Neuronal stem cell (in vitro differentiated cells): ENCODE results near the gene CALHM1.
A peak's percentile ranks its signal among the peaks of the same experiment; 100 is the strongest.

Experiments used
- DNase-seq: peaks from one replicate; pipeline ENCODE4 v3.0.0-alpha.2; 2013; ENCODE audit warnings: low spot score
- H2AFZ ChIP-seq: one replicate; pipeline ENCODE4 v1.6.1; 2013; ENCODE audit warnings: mild to moderate bottlenecking, low read length, inconsistent platforms
- H2AK5ac ChIP-seq: 2 replicates; pipeline ENCODE4 v1.6.1; 2013; ENCODE audit warnings: low read depth, mild to moderate bottlenecking, inconsistent platforms, low read length, moderate library complexity, mixed read lengths
- H2BK120ac ChIP-seq: 2 replicates; pipeline ENCODE4 v1.6.1; 2013; ENCODE audit warnings: low read depth, mild to moderate bottlenecking, inconsistent platforms, low read length, moderate library complexity, mixed read lengths
- H2BK12ac ChIP-seq: one replicate; pipeline ENCODE4 v1.6.1; 2013; ENCODE audit warnings: low read length, inconsistent platforms
- H2BK15ac ChIP-seq: 2 replicates; pipeline ENCODE4 v1.6.1; 2013; ENCODE audit warnings: mild to moderate bottlenecking, low read length, inconsistent platforms, mixed read lengths
- H2BK5ac ChIP-seq: one replicate; pipeline ENCODE4 v1.6.1; 2013; ENCODE audit warnings: inconsistent platforms, mild to moderate bottlenecking, low read length, moderate library complexity
- H3K14ac ChIP-seq: one replicate; pipeline ENCODE4 v1.6.1; 2013; ENCODE audit warnings: low read length, inconsistent platforms
- H3K18ac ChIP-seq: 2 replicates; pipeline ENCODE4 v1.6.1; 2013; ENCODE audit warnings: low read length, inconsistent platforms
- H3K23ac ChIP-seq: 2 replicates; pipeline ENCODE4 v1.6.1; 2013; ENCODE audit warnings: low read depth, mild to moderate bottlenecking, mixed read lengths, low read length, inconsistent platforms; ENCODE audit not compliant: poor library complexity
- H3K27ac ChIP-seq: replicated peaks from 3 replicates; pipeline ENCODE4 v1.5.1; 2013; ENCODE audit warnings: low read length, inconsistent platforms
- H3K27me3 ChIP-seq, 3 experiments: 2 replicates each; pipeline ENCODE4 v1.6.1; 2013; ENCODE audit warnings: low read length in 3 of 3, mild to moderate bottlenecking in 2 of 3, inconsistent platforms in 1 of 3, low read depth in 1 of 3, mixed read lengths in 1 of 3, moderate library complexity in 1 of 3; ENCODE audit not compliant: control insufficient read depth in 3 of 3, insufficient read depth in 3 of 3
- H3K36me3 ChIP-seq, 2 donors: replicated peaks in 1 of 2; 2 replicates each; pipeline ENCODE4 v1.6.1; 2013; ENCODE audit warnings: low read length in 2 of 2; ENCODE audit not compliant: control insufficient read depth in 2 of 2, insufficient read depth in 2 of 2
- H3K4ac ChIP-seq: 2 replicates; pipeline ENCODE4 v1.6.1; 2013; ENCODE audit warnings: inconsistent platforms, mild to moderate bottlenecking, low read length, moderate library complexity
- H3K4me1 ChIP-seq, 2 donors: 1 replicate in 1 of 2; 2 replicates in 1 of 2; pipeline ENCODE4 v1.6.1; 2013; ENCODE audit warnings: low read length in 2 of 2, low read depth in 1 of 2; ENCODE audit not compliant: control insufficient read depth in 2 of 2, insufficient read depth in 1 of 2
- H3K4me2 ChIP-seq: one replicate; pipeline ENCODE4 v1.6.1; 2013; ENCODE audit warnings: mild to moderate bottlenecking, low read length, inconsistent platforms; ENCODE audit not compliant: insufficient read depth, poor library complexity, severe bottlenecking
- H3K4me3 ChIP-seq, 2 donors: 2 replicates each; pipeline ENCODE4 v1.5.1; 2013; ENCODE audit warnings: low read length in 2 of 2, mild to moderate bottlenecking in 2 of 2, inconsistent platforms in 1 of 2, moderate library complexity in 1 of 2
- H3K79me1 ChIP-seq: one replicate; pipeline ENCODE4 v1.6.1; 2013; ENCODE audit warnings: low read depth, mild to moderate bottlenecking, inconsistent platforms, low read length, moderate library complexity
- H3K9ac ChIP-seq: one replicate; pipeline ENCODE4 v1.6.1; 2013; ENCODE audit warnings: mild to moderate bottlenecking, low read depth, low read length, inconsistent platforms; ENCODE audit not compliant: poor library complexity
- H3K9me3 ChIP-seq, 2 donors: replicated peaks in 1 of 2; 2 replicates each; pipeline versions ENCODE3 to v1.6.1; 2013; ENCODE audit warnings: low read length in 2 of 2, mild to moderate bottlenecking in 2 of 2, inconsistent platforms in 1 of 2, low read depth in 1 of 2, mixed read lengths in 1 of 2, moderate library complexity in 1 of 2; ENCODE audit not compliant: control insufficient read depth in 2 of 2, insufficient read depth in 1 of 2
- H4K8ac ChIP-seq: one replicate; pipeline ENCODE4 v1.6.1; 2013; ENCODE audit warnings: low read depth, mild to moderate bottlenecking, inconsistent platforms, low read length, moderate library complexity
- H4K91ac ChIP-seq: one replicate; pipeline ENCODE4 v1.6.1; 2013; ENCODE audit warnings: low read length, low read depth, mild to moderate bottlenecking, inconsistent platforms; ENCODE audit not compliant: poor library complexity
- WGBS, 2 donors: extraction: QIAGEN DNeasy Blood & Tissue Kit; methylation state at CpG; one replicate each; pipeline ENCODE4 v1.1.7; 2013; ENCODE audit warnings: missing lambda C conversion rate in 2 of 2, mixed read lengths in 1 of 2; ENCODE audit not compliant: insufficient read length in 2 of 2, insufficient replicate concordance in 1 of 2; ENCODE audit errors: extremely low coverage in 2 of 2; 5-methylcytosine and 5-hydroxymethylcytosine counted together

CALHM1 gene

GRCh38 chr10:103443475-103444185 is 15.1 kb downstream of the CALHM1 start:
- Histone ChIP-seq H3K9me3 (no peaks in the 10 kb centered on the region), H2BK12ac (no peak overlapping the region), H3K36me3 (peaks cover 56 to 94% of the 10 kb centered on the region in 2 donors), H3K27ac (no peak overlapping the region), H3K23ac (peak overlapping the region; percentile 53), H2BK120ac (no peak overlapping the region), H3K14ac (no peak overlapping the region), H3K9ac (no peak overlapping the region), H3K18ac (no peak overlapping the region), H3K27me3 (no peaks in the 10 kb centered on the region), H3K4me2 (no peak overlapping the region), H3K4ac (no peak overlapping the region), H3K4me1 (no peaks in the 10 kb centered on the region), H4K91ac (no peak overlapping the region), H3K4me3 (no peak overlapping the region), H4K8ac (no peak overlapping the region), H3K79me1 (no peaks in the 10 kb centered on the region), H2AFZ (no peak overlapping the region), H2BK5ac (no peak overlapping the region), H2AK5ac (no peak overlapping the region), H2BK15ac (no peak overlapping the region)
- WGBS, 2 donors, result no CpG with 5 or more reads among the region's 23 CpGs
- no peak for DNase-seq

- DNase-seq, result no peak
Observed at GRCh38 chr10:103442031-103442461, 16.7 kb downstream of the CALHM1 start.

GRCh38 chr10:103441611-103442010 is 17.1 kb downstream of the CALHM1 start:
- Histone ChIP-seq H3K18ac (no peak overlapping the region), H3K36me3 (peaks cover 56 to 98% of the 10 kb centered on the region in 2 donors), H3K23ac (no peak overlapping the region), H3K27ac (no peak overlapping the region), H3K9ac (no peak overlapping the region), H3K9me3 (no peaks in the 10 kb centered on the region), H4K91ac (no peak overlapping the region), H2AFZ (no peak overlapping the region), H3K14ac (no peak overlapping the region), H2BK15ac (no peak overlapping the region), H3K4me3 (no peak overlapping the region), H4K8ac (no peak overlapping the region), H3K4me1 (no peaks in the 10 kb centered on the region), H2BK120ac (no peak overlapping the region), H3K27me3 (no peaks in the 10 kb centered on the region), H3K4me2 (no peak overlapping the region), H2BK12ac (no peak overlapping the region), H2AK5ac (no peak overlapping the region), H3K79me1 (no peaks in the 10 kb centered on the region), H3K4ac (no peak overlapping the region), H2BK5ac (no peak overlapping the region)
- DNase-seq, result no peak
- no CpG with 5 or more reads among the region's 8 CpGs for WGBS, 2 donors

More at GRCh38 chr10:103442031-103442461, 16.7 kb downstream of the CALHM1 start:
- Histone ChIP-seq H2BK12ac (no peak overlapping the region), H2AK5ac (no peak overlapping the region), H3K4me1 (no peaks in the 10 kb centered on the region), H3K4ac (no peak overlapping the region), H4K8ac (no peak overlapping the region), H3K23ac (no peak overlapping the region), H2BK15ac (no peak overlapping the region), H2BK5ac (no peak overlapping the region), H3K27ac (no peak overlapping the region), H3K4me2 (no peak overlapping the region), H3K36me3 (peaks cover 59 to 98% of the 10 kb centered on the region in 2 donors), H2AFZ (no peak overlapping the region), H3K9ac (no peak overlapping the region), H3K4me3 (no peak overlapping the region), H3K27me3 (no peaks in the 10 kb centered on the region), H3K9me3 (no peaks in the 10 kb centered on the region), H2BK120ac (no peak overlapping the region), H3K79me1 (no peaks in the 10 kb centered on the region), H4K91ac (no peak overlapping the region), H3K18ac (no peak overlapping the region), H3K14ac (no peak overlapping the region)
- no CpG with 5 or more reads among the region's 13 CpGs for WGBS, 2 donors

DNA sequence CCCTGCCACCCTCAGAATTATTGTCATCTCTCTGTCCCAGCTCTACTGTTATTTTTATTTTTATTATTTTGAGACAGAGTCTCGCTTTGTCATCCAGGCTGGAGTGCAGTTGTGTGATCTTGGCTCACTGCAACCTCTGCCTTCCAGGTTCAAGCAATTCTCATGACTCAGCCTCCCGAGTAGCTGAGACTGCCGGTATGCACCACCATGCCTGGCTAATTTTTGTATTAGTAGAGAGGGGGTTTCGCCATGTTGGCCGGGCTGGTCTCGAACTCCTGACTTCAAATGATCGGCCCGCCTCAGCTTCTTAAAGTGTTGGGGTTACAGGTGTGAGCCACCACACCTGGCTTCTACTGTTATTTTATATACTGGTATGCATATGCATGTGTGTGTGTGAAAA is 17.5 kb downstream of the CALHM1 start:
- no peak for DNase-seq
- no peak overlapping the region for H3K27ac ChIP-seq

More for the DNA sequence above, 17.5 kb downstream of the CALHM1 start:
- H3K18ac ChIP-seq, result no peak overlapping the region
- H2BK120ac ChIP-seq, result no peak overlapping the region
- peaks cover 54 to 98% of the 10 kb centered on the region in 2 donors for H3K36me3 ChIP-seq
- no CpG with 5 or more reads among the region's 8 CpGs for WGBS, 2 donors
- no peak overlapping the region for H3K23ac ChIP-seq
- no peak overlapping the region for H3K4me3 ChIP-seq
- no peak overlapping the region for H3K4me2 ChIP-seq
- no peak overlapping the region for H3K9ac ChIP-seq
- H2AK5ac ChIP-seq, result no peak overlapping the region
- H3K9me3 ChIP-seq, result no peaks in the 10 kb centered on the region
- no peak overlapping the region for H3K4ac ChIP-seq
- H2AFZ ChIP-seq, result no peak overlapping the region
- H3K14ac ChIP-seq, result no peak overlapping the region
- no peak overlapping the region for H4K91ac ChIP-seq
- no peak overlapping the region for H4K8ac ChIP-seq
- H2BK12ac ChIP-seq, result no peak overlapping the region
- no peak overlapping the region for H2BK15ac ChIP-seq
- no peak overlapping the region for H2BK5ac ChIP-seq
- no peaks in the 10 kb centered on the region for H3K4me1 ChIP-seq
- no peaks in the 10 kb centered on the region for H3K27me3 ChIP-seq
- no peaks in the 10 kb centered on the region for H3K79me1 ChIP-seq
